Keratinocyte (primary cell): ENCODE results near the gene VMP1. TPM values are rescaled to one million over a fixed set of nuclear protein-coding genes. Genes with fewer than 3 reads are reported as not detected.

Experiments
- DNase-seq: peaks from one replicate; pipeline ENCODE4 v3.0.0-alpha.2; 2011; ENCODE audit warnings: low read depth, missing footprints, low spot score
- FAIRE-seq: peaks from 2 replicates; lab custom pipeline; 2011; peaks lifted over from hg19 to GRCh38; lab: Jason Lieb, UNC
- H2AFZ ChIP-seq: 2 replicates; pipeline ENCODE4 v1.6.0; 2012; ENCODE audit warnings: low read length, control low read depth, inconsistent platforms; ENCODE audit not compliant: control insufficient read depth
- H3K27ac ChIP-seq: 2 replicates; pipeline ENCODE4 v1.5.1; 2011; ENCODE audit warnings: low read length; ENCODE audit not compliant: control insufficient read depth, insufficient read depth
- H3K27me3 ChIP-seq: 3 replicates; pipeline ENCODE4 v1.6.0; 2011; ENCODE audit warnings: low read length; ENCODE audit not compliant: control insufficient read depth, insufficient read depth; ENCODE audit errors: extremely low read depth
- H3K36me3 ChIP-seq, 2 experiments: 2 replicates in 1 of 2; 3 replicates in 1 of 2; pipeline ENCODE4 v1.5.1; 2011; ENCODE audit warnings: low read length in 2 of 2, mild to moderate bottlenecking in 1 of 2; ENCODE audit not compliant: control insufficient read depth in 2 of 2, insufficient read depth in 2 of 2; ENCODE audit errors: extremely low read depth in 1 of 2
- H3K4me1 ChIP-seq: 3 replicates; pipeline ENCODE4 v1.5.1; 2011; ENCODE audit warnings: low read length; ENCODE audit not compliant: control insufficient read depth, insufficient read depth; ENCODE audit errors: extremely low read depth
- H3K4me2 ChIP-seq: 3 replicates; pipeline ENCODE4 v1.6.0; 2011; ENCODE audit warnings: low read depth, low read length; ENCODE audit not compliant: control insufficient read depth, insufficient read depth; ENCODE audit errors: extremely low read depth
- H3K4me3 ChIP-seq, 3 experiments: fragments of 200-600 bp in 1 of 3; sonication (generic) in 1 of 3; 2 replicates in 2 of 3; 3 replicates in 1 of 3; pipeline ENCODE4 v1.5.1; 2011 to 2016; ENCODE audit warnings: low read length in 3 of 3, mild to moderate bottlenecking in 3 of 3, control low read depth in 2 of 3, inconsistent platforms in 1 of 3, low read depth in 1 of 3, mixed read lengths in 1 of 3, mixed run types in 1 of 3, moderate library complexity in 1 of 3; ENCODE audit not compliant: control insufficient read depth in 2 of 3, insufficient read depth in 2 of 3; ENCODE audit errors: extremely low read depth in 1 of 3
- H3K79me2 ChIP-seq: 2 replicates; pipeline ENCODE4 v1.6.0; 2012; ENCODE audit warnings: low read length; ENCODE audit not compliant: control insufficient read depth, insufficient read depth
- H3K9ac ChIP-seq: 3 replicates; pipeline ENCODE4 v1.6.0; 2011; ENCODE audit warnings: low read length; ENCODE audit not compliant: control insufficient read depth, insufficient read depth; ENCODE audit errors: extremely low read depth
- H3K9me1 ChIP-seq: 3 replicates; pipeline ENCODE4 v1.6.0; 2011; ENCODE audit warnings: low read length; ENCODE audit not compliant: control insufficient read depth, insufficient read depth; ENCODE audit errors: extremely low read depth
- H3K9me3 ChIP-seq: 2 replicates; pipeline ENCODE4 v1.5.1; 2012; ENCODE audit warnings: low read depth, low read length; ENCODE audit not compliant: control insufficient read depth
- H4K20me1 ChIP-seq: 3 replicates; pipeline ENCODE4 v1.6.0; 2011; ENCODE audit warnings: low read length; ENCODE audit not compliant: control insufficient read depth, insufficient read depth; ENCODE audit errors: extremely low read depth
- EZH2 ChIP-seq: IDR thresholded peaks from one replicate; pipeline ENCODE4 v1.6.1; 2012; ENCODE audit warnings: inconsistent platforms, mild to moderate bottlenecking, low read length, moderate library complexity
- dilution Hi-C: fragments of 300-500 bp; cut with MboI; formaldehyde crosslinking; loops from one replicate; pipeline ENCODE4 v1.7.0; 2020; ENCODE audit warnings: low sequenced_read_pairs; ENCODE audit not compliant: extremely low pct_ligation_motif_present
- polyA plus RNA-seq, 5 experiments: library from polyadenylated mRNA; depleted of rRNA in 3 of 5; stranded (reverse) in 3 of 5; stranded (forward) in 1 of 5; unstranded in 1 of 5; fragments of >200 nt; gene quantifications; 1 replicate in 1 of 5; 2 replicates in 3 of 5; 3 replicates in 1 of 5; pipeline versions ENCODE4 v1.2.1 to v1.2.3, GENCODE V29; 2011 to 2012; ENCODE audit warnings: missing spikeins in 2 of 5, low read depth in 1 of 5, low replicate concordance in 1 of 5
- TF ChIP-seq, protein P1 (sequence below), 3 experiments: IDR thresholded peaks in 1 of 3; conservative IDR thresholded peaks in 1 of 3; optimal IDR thresholded peaks in 1 of 3; 2 replicates in 2 of 3; 3 replicates in 1 of 3; pipeline versions ENCODE3 to v1.5.1; 2011; ENCODE audit warnings: low read length in 3 of 3, mild to moderate bottlenecking in 3 of 3, moderate library complexity in 2 of 3, control low read depth in 1 of 3, inconsistent platforms in 1 of 3; ENCODE audit not compliant: insufficient read depth in 2 of 3; ENCODE audit errors: extremely low read depth in 1 of 3

VMP1 gene
- polyA plus RNA-seq, 1 donor (not counting 4 experiments of a cell fraction or from before 2014, with no cell fraction given) = 303 TPM

DNA sequence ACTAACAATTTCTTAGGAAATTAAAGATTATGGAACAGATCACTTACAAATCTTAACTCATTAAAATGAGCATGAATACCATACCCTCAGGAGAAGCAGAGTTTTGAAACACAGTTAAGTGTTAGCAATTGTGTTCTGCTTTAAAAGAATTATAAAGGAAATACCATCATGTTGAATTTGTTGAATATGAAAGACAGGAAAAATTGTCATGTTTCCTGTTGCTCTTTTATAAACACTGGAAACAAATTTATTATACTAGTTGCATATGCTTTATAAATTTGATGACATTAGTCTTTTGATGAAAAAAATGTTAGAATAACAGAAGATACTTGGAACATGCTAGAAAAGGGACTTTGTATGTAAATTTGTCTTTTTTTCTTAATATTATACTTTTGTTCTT is 59.7 kb downstream of the VMP1 start:
- peaks cover 34% of the 10 kb centered on the region for H3K4me1 ChIP-seq
- H3K27ac ChIP-seq = no peak overlapping the region
- no peak overlapping the region for H3K4me2 ChIP-seq
- H3K9ac ChIP-seq = no peak overlapping the region
- dilution Hi-C loops = no loop called here
- H3K36me3 ChIP-seq = peaks cover 2 to 9% of the 10 kb centered on the region in 2 experiments
- H3K79me2 ChIP-seq = no peaks in the 10 kb centered on the region
- H3K27me3 ChIP-seq = no peaks in the 10 kb centered on the region
- FAIRE-seq (no peak), DNase-seq (no peak)
- no peaks in the 10 kb centered on the region for H3K9me1 ChIP-seq
- no peaks in the 10 kb centered on the region for H4K20me1 ChIP-seq
- no peak overlapping the region for H3K4me3 ChIP-seq
- no peaks in the 10 kb centered on the region for H3K9me3 ChIP-seq
- no peak overlapping the region for H2AFZ ChIP-seq
- TF ChIP-seq, protein P1, sequence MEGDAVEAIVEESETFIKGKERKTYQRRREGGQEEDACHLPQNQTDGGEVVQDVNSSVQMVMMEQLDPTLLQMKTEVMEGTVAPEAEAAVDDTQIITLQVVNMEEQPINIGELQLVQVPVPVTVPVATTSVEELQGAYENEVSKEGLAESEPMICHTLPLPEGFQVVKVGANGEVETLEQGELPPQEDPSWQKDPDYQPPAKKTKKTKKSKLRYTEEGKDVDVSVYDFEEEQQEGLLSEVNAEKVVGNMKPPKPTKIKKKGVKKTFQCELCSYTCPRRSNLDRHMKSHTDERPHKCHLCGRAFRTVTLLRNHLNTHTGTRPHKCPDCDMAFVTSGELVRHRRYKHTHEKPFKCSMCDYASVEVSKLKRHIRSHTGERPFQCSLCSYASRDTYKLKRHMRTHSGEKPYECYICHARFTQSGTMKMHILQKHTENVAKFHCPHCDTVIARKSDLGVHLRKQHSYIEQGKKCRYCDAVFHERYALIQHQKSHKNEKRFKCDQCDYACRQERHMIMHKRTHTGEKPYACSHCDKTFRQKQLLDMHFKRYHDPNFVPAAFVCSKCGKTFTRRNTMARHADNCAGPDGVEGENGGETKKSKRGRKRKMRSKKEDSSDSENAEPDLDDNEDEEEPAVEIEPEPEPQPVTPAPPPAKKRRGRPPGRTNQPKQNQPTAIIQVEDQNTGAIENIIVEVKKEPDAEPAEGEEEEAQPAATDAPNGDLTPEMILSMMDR (optimal IDR thresholded peaks at IDR 0.05 in 1 of 3, IDR thresholded peaks at IDR 0.05 in 1 of 3, conservative IDR thresholded peaks at IDR 0.05 in 1 of 3; ENCODE audit: extremely low read depth in 1 of 3, insufficient read depth in 2 of 3, low read length in 3 of 3) = no peak
- TF ChIP-seq EZH2 = no peak

DNA sequence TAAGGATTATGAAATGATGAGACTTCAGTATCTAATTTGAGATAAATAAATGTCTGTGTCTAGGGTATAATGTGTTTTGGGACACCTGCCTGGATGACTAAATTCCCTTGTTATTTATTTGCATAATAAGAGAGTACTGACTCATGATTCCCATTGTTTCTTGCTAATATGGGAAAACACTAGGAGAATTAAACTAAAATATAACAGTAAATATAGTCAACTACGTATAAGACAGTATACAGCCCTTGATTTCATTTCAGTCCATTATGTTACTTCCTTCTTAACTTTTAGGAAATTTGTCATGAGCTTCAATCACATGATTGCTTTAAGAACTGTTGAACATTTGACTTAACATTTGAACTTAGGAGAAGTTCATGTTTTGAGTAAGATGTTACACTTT is 62.4 kb downstream of the VMP1 start:
- no peak overlapping the region for H2AFZ ChIP-seq
- no peak overlapping the region for H3K9ac ChIP-seq
- dilution Hi-C loops = no loop called here
- FAIRE-seq (no peak), DNase-seq (no peak)
- H3K79me2 ChIP-seq = no peaks in the 10 kb centered on the region
- TF ChIP-seq, protein P1 (optimal IDR thresholded peaks at IDR 0.05 in 1 of 3, IDR thresholded peaks at IDR 0.05 in 1 of 3, conservative IDR thresholded peaks at IDR 0.05 in 1 of 3; ENCODE audit: extremely low read depth in 1 of 3, insufficient read depth in 2 of 3, low read length in 3 of 3) = no peak
- TF ChIP-seq EZH2 = no peak
- H3K36me3 ChIP-seq = peaks cover 2 to 12% of the 10 kb centered on the region in 2 experiments
- no peak overlapping the region for H3K4me2 ChIP-seq
- H3K4me3 ChIP-seq = no peak overlapping the region
- H3K9me1 ChIP-seq = no peaks in the 10 kb centered on the region
- no peaks in the 10 kb centered on the region for H3K9me3 ChIP-seq
- H3K4me1 ChIP-seq = peaks cover 18% of the 10 kb centered on the region
- H3K27me3 ChIP-seq = no peaks in the 10 kb centered on the region
- no peaks in the 10 kb centered on the region for H4K20me1 ChIP-seq
- peak overlapping the region; percentile 82 for H3K27ac ChIP-seq
